Calu3 (cell line): ENCODE results near the gene MEPCE. TPM values are rescaled to one million over a fixed set of nuclear protein-coding genes. Genes with fewer than 3 reads are reported as not detected.

Experiments
- BruUV-seq: library from RNA; stranded (reverse); fragments of 400-500 nt; replicated peaks from 2 replicates; lab custom pipeline; 2021; lab: Mats Ljungman, UMichigan
- CTCF ChIA-PET: fragments of 300-600 bp; sonication (Branson Sonifier 250); formaldehyde crosslinking; loops from one replicate; lab custom pipeline; 2022; ENCODE audit warnings: antibody characterized with exemption; lab: Charles Lee
- DNase-seq: peaks from one replicate; pipeline ENCODE4 v3.0.0; 2022
- H3K27ac Mint-ChIP-seq: one replicate; pipeline ENCODE4 v1.8.0; 2022; ENCODE audit warnings: mixed read lengths; ENCODE audit not compliant: unreplicated experiment
- H3K27me3 Mint-ChIP-seq: one replicate; pipeline ENCODE4 v1.8.0; 2022; ENCODE audit warnings: mixed read lengths; ENCODE audit not compliant: unreplicated experiment
- H3K36me3 Mint-ChIP-seq: one replicate; pipeline ENCODE4 v1.8.0; 2022; ENCODE audit warnings: mild to moderate bottlenecking, moderate library complexity, mixed read lengths; ENCODE audit not compliant: insufficient read depth, unreplicated experiment
- H3K4me1 Mint-ChIP-seq: one replicate; pipeline ENCODE4 v1.8.0; 2022; ENCODE audit warnings: mild to moderate bottlenecking, low read depth, mixed read lengths; ENCODE audit not compliant: unreplicated experiment
- H3K4me3 Mint-ChIP-seq: one replicate; pipeline ENCODE4 v1.8.0; 2022; ENCODE audit warnings: mild to moderate bottlenecking, low read depth, moderate library complexity, mixed read lengths; ENCODE audit not compliant: unreplicated experiment
- H3K9me3 Mint-ChIP-seq: one replicate; pipeline ENCODE4 v1.8.0; 2022; ENCODE audit warnings: low read depth, mixed read lengths; ENCODE audit not compliant: unreplicated experiment
- intact Hi-C: fragments of 100-400 bp; cut with micrococcal nuclease; formaldehyde crosslinking; loops from one replicate; pipeline ENCODE4 v1.10.0; 2022; ENCODE audit not compliant: unreplicated experiment
- total RNA-seq: library from RNA; stranded (reverse); gene quantifications from 2 replicates; pipeline ENCODE4 v1.2.3, GENCODE V29; 2022
- TF ChIP-seq, protein P1 (sequence below): fragments of 200-600 bp; IDR thresholded peaks from one replicate; pipeline ENCODE4 v1.8.0; 2022; ENCODE audit warnings: antibody characterized with exemption; ENCODE audit not compliant: unreplicated experiment

Gene MEPCE
- total RNA-seq, 1 experiment from 2014 or later: 26.1 TPM

DNA sequence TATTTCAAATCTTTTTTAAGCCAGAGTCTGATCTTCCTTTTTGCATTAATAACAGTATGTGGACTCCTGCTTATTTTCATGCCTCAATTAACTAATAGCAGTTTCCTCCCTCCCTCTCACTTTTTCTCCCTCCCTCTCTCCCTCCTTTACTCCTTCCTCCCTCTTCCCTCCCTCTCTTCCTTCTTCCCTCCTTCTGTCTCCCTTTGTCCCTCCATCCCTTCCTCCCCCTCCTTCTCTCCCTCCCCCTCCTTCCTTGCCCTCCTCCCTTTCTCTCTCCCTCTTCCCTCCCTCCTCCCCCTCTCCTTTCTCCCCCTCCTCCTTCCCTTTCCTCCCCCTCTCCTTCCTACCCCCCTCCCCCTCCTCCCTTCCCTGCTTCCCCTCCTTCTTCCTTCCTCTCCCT, 3.1 kb upstream of the MEPCE start:
- no peak overlapping the region for H3K4me3 Mint-ChIP-seq
- no TSS peak for BruUV-seq
- intact Hi-C loops: no loop called here
- no peak overlapping the region for H3K27ac Mint-ChIP-seq
- DNase-seq: no peak
- no peaks in the 10 kb centered on the region for H3K4me1 Mint-ChIP-seq
- H3K27me3 Mint-ChIP-seq: peaks cover 12% of the 10 kb centered on the region
- TF ChIP-seq, protein P1, sequence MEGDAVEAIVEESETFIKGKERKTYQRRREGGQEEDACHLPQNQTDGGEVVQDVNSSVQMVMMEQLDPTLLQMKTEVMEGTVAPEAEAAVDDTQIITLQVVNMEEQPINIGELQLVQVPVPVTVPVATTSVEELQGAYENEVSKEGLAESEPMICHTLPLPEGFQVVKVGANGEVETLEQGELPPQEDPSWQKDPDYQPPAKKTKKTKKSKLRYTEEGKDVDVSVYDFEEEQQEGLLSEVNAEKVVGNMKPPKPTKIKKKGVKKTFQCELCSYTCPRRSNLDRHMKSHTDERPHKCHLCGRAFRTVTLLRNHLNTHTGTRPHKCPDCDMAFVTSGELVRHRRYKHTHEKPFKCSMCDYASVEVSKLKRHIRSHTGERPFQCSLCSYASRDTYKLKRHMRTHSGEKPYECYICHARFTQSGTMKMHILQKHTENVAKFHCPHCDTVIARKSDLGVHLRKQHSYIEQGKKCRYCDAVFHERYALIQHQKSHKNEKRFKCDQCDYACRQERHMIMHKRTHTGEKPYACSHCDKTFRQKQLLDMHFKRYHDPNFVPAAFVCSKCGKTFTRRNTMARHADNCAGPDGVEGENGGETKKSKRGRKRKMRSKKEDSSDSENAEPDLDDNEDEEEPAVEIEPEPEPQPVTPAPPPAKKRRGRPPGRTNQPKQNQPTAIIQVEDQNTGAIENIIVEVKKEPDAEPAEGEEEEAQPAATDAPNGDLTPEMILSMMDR: no peak
- H3K36me3 Mint-ChIP-seq: peaks cover 35% of the 10 kb centered on the region
- no peaks in the 10 kb centered on the region for H3K9me3 Mint-ChIP-seq
- CTCF ChIA-PET: no interaction called here

GRCh38 chr7:100427762-100428198, 1.9 kb upstream of the MEPCE start:
- intact Hi-C loops: no loop called here
- CTCF ChIA-PET: no interaction called here
- BruUV-seq: no TSS peak
- Mint-ChIP-seq H3K27ac (peak overlapping the region; percentile 93), H3K9me3 (no peaks in the 10 kb centered on the region), H3K27me3 (peaks cover 12% of the 10 kb centered on the region), H3K4me1 (no peaks in the 10 kb centered on the region), H3K36me3 (peaks cover 41% of the 10 kb centered on the region), H3K4me3 (peak overlapping the region; percentile 87)
- TF ChIP-seq, protein P1: no peak
- DNase-seq: no peak

GRCh38 chr7:100428199-100428966, 1.2 kb upstream of the MEPCE start, which contains the start of gene ZCWPW1:
TSS of gene ZCWPW1 (minus strand) at chr7:100428703. CDS start at chr7:100420649, 8,054 bp downstream.
- TF ChIP-seq, protein P1: no peak
- CTCF ChIA-PET: no interaction called here
- H3K27ac Mint-ChIP-seq: peak within 1 kb of the TSS; percentile 93
- peaks cover 45% of the 10 kb centered on the region for H3K36me3 Mint-ChIP-seq
- H3K4me1 Mint-ChIP-seq: no peaks in the 10 kb centered on the region
- peak; percentile 90 for DNase-seq
- H3K27me3 Mint-ChIP-seq: peaks cover 12% of the 10 kb centered on the region
- H3K4me3 Mint-ChIP-seq: peak within 1 kb of the TSS; percentile 87
- intact Hi-C loops: no loop called here
- BruUV-seq: TSS peak; percentile 46
- no peaks in the 10 kb centered on the region for H3K9me3 Mint-ChIP-seq

DNA sequence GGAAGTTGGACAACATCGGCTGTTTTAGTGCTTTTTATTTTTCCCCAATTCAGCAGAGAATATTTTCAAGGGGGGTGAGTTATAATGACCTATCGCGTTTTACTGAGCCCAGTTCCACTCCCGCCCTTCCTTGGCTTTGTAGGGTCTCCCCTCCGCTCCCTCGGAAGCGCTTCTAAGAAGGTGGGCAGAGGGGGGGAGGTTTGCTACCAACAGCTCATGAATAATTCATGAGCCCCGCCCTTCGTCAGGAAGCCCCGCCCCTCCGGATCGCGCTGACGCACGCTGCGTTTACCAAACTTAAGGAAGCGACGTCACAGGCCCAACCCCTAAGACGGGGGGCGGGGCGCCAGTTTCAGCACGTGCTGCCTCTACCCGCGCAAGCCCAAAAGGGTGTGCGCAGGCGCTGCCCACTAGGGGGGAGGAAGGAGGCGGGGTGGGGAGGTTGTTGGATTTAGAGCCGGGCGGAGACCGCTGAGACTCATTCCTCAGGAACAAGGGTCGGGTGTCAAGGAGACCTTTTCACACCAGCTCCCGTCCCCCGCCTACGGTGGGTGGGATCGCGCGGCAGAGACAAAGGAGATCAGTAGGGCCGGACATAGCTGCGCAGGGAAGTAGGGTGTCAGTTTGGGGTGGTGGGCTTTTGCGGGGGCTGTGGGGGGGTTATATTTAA, 529 bp upstream of the MEPCE start:
- Mint-ChIP-seq H3K27me3 (peaks cover 12% of the 10 kb centered on the region), H3K36me3 (peaks cover 52% of the 10 kb centered on the region), H3K9me3 (no peaks in the 10 kb centered on the region), H3K4me3 (peak overlapping the region; percentile 87), H3K27ac (peak overlapping the region; percentile 93), H3K4me1 (no peaks in the 10 kb centered on the region)
- TF ChIP-seq, protein P1: no peak
- CTCF ChIA-PET: no interaction called here
- intact Hi-C loops: no loop called here
- BruUV-seq: TSS peak; percentile 38
- DNase-seq: peak; percentile 99
